HG03039 (cell line): ENCODE results near the gene STS.

ENCODE experiments used
- ATAC-seq: cut with Tn5 transposase; IDR thresholded peaks from one replicate; pipeline ENCODE4 v1.9.1; 2021; ENCODE audit warnings: mild to moderate bottlenecking, moderate library complexity; ENCODE audit not compliant: unreplicated experiment

The STS gene, protein sequence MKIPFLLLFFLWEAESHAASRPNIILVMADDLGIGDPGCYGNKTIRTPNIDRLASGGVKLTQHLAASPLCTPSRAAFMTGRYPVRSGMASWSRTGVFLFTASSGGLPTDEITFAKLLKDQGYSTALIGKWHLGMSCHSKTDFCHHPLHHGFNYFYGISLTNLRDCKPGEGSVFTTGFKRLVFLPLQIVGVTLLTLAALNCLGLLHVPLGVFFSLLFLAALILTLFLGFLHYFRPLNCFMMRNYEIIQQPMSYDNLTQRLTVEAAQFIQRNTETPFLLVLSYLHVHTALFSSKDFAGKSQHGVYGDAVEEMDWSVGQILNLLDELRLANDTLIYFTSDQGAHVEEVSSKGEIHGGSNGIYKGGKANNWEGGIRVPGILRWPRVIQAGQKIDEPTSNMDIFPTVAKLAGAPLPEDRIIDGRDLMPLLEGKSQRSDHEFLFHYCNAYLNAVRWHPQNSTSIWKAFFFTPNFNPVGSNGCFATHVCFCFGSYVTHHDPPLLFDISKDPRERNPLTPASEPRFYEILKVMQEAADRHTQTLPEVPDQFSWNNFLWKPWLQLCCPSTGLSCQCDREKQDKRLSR

DNA sequence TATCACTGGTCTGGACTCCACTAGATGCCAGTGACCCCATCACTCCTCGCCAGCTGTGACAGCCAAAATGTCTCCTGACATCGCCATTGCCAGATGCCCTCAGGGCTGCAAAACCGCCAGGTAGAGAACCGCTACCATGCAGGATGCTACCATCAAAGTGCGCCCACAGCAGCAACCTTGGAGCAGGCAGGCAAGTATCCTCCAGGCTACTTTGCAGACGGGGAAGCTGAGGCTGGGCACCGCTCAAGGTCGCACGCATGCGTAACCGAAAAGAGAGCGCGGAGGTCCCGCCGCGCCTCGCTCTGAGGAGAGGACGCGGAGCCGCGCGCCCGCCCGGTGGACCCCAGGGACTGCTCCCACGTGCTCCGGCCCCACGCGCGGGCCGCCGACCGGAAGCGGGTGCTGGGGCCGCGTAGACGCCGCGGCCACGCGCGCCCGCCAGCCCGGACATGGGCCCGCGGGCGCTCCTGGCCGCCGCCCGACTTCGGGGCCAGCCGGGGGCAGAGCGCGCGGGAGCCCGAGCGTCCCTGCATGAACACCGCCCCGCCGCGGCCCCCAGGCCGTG is at the start of gene STS:
STS (plus strand) TSS at position 300 of the 565 bp plus-strand sequence. CDS start 105,488 bp downstream, outside the sequence.
- ATAC-seq = peak; percentile 33

DNA sequence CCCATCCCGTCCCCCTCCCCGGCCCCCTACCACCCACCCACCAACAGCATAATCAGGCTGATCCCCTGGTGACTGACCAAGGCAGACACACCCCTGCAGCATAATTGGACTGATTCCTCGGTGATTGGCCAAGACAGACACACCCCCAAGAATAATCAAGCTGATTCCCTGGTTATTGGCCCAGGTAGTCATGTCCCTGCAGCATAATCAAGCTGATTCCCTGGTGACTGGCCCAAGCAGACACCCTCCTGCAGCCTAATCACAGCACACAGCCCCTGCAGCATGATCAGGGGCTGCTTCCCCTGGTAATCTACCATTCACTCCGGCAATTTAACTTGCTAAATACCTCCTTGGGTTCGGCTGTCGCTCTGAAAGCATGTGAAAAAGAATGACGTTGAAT is 47.5 kb upstream of the STS start:
- ATAC-seq = no peak

DNA sequence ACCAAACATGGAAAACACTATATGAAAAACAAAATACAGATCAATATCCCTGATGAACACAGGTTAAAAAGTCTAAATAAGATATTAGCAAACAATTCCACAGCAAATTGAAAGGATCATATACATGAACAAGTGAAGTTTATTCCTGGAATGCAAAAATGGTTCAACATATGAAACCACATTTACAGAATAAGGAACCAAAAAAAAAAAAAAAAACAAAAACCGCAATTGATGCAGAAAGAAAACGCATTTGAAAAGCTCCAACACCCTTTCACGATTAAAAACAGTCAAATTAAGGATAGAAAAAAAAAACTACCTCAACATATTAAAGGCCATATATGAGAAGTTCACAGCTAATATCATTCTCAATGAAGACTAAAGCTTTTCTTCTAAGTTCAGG is 45.4 kb upstream of the STS start:
- ATAC-seq = no peak

DNA sequence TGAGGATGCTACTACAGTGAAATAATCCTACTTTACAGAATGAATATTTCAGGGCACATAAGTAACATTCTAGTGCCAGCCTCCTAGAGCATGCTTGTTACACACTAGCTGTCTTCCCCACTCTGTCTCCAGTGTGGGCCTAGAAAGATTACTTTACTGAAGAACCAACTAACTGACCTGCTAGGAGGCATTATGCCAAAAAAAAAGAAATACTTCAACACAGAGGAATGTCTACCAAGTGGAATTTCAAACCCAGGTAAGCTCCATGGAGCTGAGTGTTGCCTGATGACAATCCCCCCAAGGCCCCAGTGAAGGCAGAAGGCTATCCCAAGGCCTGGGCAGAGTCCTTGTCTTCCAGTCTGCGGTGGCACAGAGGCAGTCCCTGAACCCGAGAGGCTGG is 40.9 kb upstream of the STS start:
- ATAC-seq = no peak

DNA sequence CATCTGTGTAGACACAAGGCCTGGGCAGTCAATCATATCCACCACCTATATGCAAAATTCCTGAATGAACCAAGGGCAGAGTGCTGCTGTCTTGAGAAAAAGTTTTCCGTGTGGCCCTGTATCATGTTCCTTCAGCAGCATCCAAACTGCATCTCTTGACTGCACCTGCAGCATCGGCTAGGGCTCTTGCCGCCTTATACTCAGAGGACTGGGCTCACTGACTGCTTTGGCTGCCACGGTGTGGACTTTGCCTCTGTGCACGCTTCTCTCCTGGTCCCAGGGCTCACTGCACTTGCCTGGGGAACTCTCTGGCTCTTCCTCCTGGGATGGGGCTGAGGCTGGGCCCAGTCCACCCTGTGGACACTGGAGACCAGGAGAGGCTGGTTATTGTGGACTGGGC is 39.5 kb upstream of the STS start:
- no peak for ATAC-seq

DNA sequence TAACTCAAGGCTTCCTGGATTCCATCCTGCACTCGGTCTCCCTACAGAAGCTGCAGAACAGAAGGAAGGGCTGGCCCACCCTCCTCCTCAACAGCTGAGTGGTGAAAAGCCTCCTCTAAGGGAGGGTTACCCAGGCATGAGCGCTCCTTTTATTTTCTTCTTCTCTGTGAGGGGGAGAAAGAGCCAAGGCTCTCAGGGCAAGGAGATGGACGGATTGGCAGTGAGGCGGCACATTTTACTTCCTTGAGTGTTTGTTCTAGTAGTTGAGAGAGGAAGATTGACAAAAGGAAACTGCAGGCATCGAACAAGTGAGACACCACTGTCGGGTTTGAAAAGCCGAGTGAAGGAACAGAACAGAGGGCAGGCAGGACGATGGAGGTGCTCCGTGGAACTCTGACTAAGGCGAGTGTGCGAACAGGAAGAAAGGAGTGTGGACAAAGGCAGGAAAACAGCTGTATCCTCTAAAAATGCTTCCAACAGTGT is 38.4 kb upstream of the STS start:
- ATAC-seq = no peak

DNA sequence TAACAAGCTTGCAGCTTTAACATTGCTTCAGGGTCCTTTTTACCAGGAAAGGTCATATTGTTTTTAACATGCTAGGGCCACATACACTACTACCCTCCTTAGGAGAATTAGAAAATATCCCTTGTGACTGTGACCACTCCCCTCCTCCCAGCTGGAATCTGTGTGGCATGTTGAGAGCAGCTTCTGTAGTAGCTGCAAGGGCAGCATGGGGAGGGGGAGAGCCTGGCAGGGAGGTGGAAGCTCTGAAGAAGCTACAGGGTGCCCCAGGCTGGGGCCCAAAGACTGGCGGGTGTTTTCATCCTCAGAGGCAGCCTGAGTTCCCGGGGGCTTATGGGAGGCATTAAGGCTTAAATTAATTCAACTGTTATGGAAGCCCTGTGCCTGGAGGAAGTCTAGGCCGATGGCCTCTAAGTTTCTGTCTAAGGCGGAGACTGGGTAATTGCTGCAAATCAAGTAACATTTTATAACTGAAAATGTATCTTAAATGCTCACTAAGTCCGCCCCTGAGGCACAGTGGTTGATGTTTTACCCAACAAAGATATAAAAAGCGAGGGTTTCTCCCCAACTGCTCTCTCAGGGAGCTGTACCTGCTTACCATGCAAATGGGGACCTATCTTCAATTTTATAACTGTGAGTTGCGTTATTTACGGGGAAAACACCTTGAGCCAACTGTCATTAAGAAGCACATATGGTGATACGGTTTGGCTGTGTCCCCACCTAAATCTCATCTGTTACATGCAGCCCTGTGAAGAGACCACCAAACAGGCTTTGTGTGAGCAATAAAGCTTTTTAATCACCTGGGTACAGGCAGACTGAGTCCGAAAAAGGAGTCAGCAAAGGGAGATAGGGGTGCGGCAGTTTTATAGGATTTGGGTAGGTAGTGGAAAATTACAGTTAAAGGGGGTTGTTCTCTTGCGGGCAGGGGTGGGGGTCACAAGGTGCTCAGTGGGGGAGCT is 37.4 kb upstream of the STS start:
- peak; percentile 70 for ATAC-seq

DNA sequence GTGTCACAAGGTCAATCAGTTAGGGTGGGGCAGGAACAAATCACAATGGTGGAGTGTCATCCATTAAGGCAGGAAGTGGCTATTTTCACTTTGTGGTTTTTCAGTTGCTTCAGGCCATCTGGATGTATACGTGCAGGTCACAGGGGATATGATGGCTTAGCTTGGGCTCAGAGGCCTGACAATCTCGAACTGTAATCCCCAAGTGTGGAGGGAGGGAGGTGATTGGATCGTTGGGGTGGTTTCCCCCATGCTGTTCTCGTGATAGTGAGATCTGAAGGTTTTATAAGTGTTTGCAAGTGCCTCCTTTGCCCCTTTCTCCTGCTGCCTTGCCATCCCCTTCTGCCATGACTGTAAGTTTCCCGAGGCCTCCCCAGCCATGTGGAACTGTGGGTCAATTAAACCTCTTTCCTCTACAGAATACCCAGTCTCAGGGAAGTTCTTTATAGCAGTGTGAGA is 36.7 kb upstream of the STS start:
- peak; percentile 38 for ATAC-seq

DNA sequence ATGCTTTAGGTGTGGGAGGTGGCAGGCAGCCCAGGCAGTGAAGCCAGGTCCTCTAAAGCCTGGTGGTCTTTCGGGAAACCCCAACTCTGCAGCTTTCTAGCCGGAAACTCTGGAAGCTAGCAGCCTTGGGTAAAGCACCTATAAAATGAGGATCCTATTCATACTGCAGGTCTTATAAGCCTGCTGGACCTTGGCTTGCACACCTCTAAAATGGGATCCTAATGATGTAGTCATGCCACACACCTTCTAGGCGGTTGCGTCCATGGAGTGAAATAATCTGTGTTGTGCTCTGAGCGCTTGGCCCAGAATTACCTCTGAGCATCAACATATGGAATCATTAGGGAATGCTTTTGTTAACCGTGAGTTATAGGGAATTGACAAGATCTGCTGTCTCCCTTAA is 36.0 kb upstream of the STS start:
- no peak for ATAC-seq

DNA sequence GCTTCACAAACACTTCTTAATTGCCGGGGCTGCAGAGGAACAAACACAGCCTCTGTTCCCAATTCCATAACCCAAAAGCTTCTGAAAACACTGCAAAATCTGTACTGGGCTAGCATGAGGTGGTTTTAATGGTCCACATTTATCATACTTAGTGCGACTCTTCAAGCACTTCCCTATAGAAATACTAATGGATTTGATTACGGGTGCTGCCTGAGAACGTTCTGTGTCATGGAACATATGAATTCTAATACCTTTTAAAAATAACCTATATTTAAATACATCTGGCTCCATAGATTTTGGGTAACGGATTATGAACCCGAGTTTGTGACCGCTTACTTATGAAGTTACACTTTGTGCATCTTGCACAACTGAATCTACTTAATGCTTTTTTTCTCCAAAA is 35.4 kb upstream of the STS start:
- ATAC-seq = no peak

DNA sequence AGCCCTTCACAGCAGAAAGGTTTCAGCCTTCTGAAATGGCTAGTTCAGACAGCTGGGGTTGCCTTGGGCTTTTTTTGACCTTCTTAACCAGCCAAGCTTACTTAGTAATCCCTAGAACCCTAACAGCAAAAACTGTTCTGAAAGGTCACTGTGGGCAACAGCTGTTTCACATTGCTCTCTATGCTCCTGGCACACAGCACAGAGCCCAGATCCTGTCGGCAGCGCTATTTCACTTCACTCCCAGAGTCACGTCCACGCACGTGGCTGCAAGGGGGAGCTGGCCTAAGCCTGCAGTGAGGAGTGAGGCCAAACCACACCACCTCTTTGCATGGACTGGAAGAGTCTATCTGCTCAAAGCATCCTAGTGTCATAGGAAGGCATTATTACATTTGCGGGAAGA is 32.0 kb upstream of the STS start:
- ATAC-seq = peak; percentile 45

DNA sequence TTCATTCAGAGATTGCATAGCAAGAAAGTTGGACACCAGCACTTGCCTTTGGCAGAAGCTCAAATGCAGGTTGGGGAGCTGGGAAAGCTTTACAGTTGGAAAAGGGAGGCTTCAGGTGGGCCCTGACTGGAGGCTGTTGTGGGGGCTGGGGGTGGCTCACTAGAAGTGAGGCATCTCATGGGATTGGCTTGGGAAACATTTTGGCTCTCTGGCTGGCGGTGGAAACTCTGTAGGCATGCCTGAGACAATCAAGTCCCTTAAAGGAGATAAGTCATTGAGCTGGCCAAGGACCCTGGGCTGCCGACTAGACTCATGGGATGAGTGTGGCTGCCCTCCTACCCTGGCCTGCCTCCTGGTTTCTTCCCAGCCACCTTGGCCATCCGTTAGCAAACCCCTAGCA is 31.4 kb upstream of the STS start:
- ATAC-seq = no peak

DNA sequence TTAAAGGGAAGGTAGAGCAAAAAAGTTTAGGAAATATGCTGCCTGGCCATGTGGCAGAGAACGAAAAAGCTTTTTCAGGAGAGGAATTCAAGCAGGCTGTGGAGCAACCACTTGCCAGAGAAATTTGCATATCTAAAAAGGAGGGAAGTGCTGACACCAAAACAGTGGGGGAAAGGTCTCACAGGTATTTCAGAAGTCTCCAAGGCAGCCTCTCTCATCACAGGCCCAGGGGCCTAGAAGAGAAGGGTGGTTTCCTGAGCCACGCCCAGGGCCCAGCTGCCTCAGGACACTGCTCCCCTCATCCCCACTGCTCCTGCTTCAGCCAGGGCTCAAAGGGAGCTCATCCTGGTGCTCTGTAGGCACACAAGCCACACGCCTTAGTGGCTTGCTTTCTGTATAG is 29.9 kb upstream of the STS start:
- peak; percentile 40 for ATAC-seq

DNA sequence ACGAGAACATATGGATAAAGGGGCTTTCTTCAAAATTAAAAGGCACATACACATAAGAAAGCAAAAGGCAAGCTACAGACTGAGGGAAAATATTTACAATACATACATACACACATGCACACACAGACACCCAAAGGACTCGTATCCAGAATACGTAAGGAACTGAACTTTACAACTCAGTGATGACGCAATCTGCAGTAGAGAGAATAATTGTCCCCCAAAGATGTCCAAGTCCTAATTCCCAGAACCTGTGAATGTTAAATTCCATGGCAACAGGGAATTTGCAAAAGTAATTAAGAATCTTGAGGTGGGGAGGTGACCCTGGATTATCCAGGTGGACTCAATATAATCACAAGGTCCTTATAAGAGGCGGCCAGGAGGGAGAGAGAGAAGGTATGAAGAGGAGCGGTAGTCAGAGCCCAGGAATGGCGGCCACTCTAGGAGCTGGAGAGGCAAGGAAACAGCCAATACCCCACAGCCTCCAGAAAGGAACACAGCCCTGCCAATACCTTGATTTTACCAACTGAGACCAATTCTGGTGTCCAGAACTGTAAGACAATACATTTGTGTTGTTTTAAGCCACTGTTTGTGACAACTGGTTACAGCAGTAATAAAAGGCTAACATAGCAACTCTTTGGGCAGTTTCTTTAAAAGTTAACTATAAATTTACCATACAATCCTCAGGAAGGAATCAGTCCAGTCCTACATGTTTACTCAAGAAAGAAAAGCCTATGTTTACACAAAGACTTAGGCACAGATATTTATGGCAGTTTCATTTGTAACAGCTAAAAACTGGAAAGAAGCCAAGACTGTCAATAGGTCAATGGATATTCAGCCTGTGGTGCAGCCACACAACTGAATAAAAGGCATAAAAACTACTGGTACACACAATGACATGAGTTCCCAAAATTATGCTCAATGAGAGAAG is 27.3 kb upstream of the STS start:
- no peak for ATAC-seq

DNA sequence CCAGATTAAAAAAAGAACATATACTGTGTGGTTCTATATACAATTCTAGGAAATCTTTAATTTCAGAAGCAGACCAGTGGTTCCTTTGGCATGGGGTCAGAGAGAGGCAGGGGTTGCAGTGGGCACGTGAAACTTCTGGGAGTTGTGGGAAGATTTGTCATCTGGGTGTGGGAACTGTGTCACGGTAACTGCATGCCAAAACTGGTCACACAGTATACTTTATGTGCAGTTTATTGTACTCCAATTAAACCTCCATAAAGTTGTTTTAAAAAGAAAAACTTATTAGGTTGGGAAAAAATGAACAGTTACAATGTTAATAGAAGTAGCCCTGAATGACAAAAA is 26.7 kb upstream of the STS start:
- ATAC-seq = no peak

DNA sequence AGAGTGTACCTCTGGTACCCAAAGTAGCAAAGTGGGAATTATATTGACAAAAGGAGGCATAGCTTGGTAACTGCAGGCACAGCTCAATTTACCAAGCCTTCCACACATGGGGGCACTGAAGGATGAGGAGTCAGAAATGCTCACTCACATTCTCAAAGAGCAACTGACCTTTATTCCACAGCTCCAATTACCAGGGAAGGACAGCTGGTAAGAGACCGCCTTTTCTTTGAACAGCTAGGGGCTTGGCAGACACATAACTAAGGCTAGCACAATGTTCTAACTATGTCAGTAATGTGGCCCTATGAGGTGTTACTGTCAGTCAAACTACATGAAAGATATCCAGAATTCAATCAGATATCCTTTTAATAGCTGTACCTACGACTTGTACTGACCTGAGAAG is 20.5 kb upstream of the STS start:
- no peak for ATAC-seq

DNA sequence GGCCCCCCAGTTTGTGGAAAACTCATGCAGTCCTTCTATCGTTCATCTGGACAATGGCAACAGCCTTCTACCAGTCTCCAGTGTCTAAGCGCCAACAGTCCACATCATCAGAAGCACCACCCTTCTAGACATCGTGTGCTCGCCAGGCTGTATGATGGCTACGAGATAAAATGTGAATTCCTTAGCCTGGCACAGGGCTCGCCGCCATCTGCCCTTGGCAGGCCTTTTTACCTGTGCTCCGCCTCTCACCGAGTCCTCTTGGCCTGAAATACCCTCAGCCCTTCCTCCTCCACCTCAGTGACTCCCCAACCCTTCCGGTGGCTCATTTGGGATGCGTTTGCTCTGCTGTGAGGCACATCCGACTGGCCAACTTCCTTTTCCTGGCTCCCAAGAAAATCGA is 15.9 kb upstream of the STS start:
- no peak for ATAC-seq

DNA sequence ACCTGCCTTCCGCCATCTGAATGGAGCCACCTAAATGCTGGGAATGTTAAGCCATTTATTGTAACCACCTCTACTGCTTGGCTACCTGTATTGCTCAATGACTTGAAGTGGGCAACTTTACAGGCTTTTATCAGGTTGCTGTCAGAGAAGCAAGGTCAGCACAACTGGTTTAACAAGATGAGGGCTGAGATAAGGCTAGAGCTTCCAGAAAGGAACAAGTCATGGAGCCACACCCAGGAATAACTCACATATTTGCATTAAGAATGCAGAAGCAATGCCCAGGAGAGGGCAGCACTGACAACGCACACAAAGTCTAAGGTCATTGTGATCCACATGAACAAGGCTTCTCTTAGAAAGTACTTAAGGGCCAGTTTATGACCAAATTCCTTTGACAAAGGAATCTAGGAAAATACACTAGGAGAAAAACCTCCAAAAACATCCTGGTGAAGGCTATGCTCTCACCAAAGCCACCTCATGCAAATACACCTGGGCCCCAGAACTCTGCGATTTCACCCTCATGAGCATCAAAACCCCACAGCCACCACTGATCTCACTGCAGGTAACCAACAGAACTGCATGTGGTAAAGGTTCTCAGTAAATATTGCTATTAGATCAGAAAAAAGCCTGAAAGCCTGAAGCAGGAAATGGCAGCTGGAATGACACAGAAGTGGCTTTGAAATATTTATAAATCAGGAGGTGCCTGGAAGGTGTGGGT is 15.0 kb upstream of the STS start:
- no peak for ATAC-seq

DNA sequence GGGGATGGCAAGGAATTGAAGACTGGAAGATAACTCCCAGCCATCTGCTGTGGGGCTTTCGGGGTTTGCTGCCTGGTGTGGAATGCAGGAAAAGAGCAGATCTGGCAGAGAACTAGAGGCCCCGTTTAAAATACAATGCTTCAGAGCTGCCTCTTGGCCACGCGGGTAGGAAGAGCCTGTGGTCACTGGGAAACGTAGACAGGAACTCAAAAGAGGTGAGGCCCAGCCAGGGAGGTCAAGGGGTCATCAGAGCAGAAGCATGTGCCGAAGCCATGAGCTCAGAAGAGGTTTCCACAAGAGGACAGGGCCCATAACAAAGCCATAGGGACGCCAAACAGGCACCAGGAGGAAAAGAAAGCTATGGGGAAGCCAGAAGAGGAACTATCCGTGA is 14.5 kb upstream of the STS start:
- ATAC-seq = no peak
